K562 (cell line): ENCODE measurements around the gene PBX2. TPM values are rescaled to one million over a fixed set of nuclear protein-coding genes. Genes with fewer than 3 reads are reported as not detected.

ENCODE experiments used
- ATAC-seq: fragments of 200-7000 bp; cut with Tn5 transposase; 3 replicates; pipeline ENCODE4 v1.9.1; 2020; ENCODE audit warnings: moderate library complexity
- Bru-seq: library from RNA; stranded (reverse); fragments of 400-500 nt; gene quantifications from one replicate; lab custom pipeline; 2021; lab: Mats Ljungman, UMichigan
- BruChase-seq, 2 experiments: library from RNA; stranded (reverse); fragments of 400-500 nt; gene quantifications; one replicate each; lab custom pipeline; 2021; lab: Mats Ljungman, UMichigan
- BruUV-seq: library from RNA; stranded (reverse); fragments of 400-500 nt; replicated peaks from 2 replicates; lab custom pipeline; 2021; lab: Mats Ljungman, UMichigan
- CTCF ChIA-PET: fragments of 300-600 bp; formaldehyde crosslinking; extraction: SDS; loops from one replicate; lab custom pipeline; 2021; ENCODE audit warnings: low intra/inter-chr PET ratio; lab: Yijun Ruan, JAX
- POLR2A ChIA-PET: fragments of 300-600, 350-650 bp; sonication (Branson Sonifier 250); formaldehyde crosslinking; extraction: SDS; loops from one replicate; lab custom pipeline; 2021; ENCODE audit warnings: antibody characterized with exemption, inconsistent platforms; lab: Yijun Ruan, JAX
- DNase-seq, 4 experiments: peaks; one replicate each; pipeline versions ENCODE4 v3.0.0 to v3.0.0-alpha.2; 2011 to 2018; ENCODE audit warnings: low spot score in 3 of 4, mixed read lengths in 3 of 4; ENCODE audit errors: extremely low read depth in 1 of 4
- FAIRE-seq: peaks from 2 replicates; lab custom pipeline; 2011; peaks lifted over from hg19 to GRCh38; lab: Jason Lieb, UNC
- H2AFZ ChIP-seq: 2 replicates; pipeline ENCODE4 v1.6.0; 2011; ENCODE audit warnings: low read depth, low read length, control low read depth, inconsistent platforms
- H3K27ac ChIP-seq: fragments of 200-600 bp; 3 replicates; pipeline ENCODE4 v1.8.0; 2011; ENCODE audit warnings: low read depth, mild to moderate bottlenecking, control low read depth, inconsistent platforms, low read length, moderate library complexity, mixed read lengths; ENCODE audit errors: extremely low read depth
- H3K27me3 ChIP-seq, 2 experiments: fragments of 300-600 bp in 1 of 2; 2 replicates in 1 of 2; 3 replicates in 1 of 2; pipeline versions ENCODE4 v1.6.0 to v1.8.0; 2011; ENCODE audit warnings: inconsistent platforms in 2 of 2, low read length in 2 of 2, mild to moderate bottlenecking in 1 of 2, mixed read lengths in 1 of 2, moderate library complexity in 1 of 2; ENCODE audit not compliant: control insufficient read depth in 2 of 2, insufficient read depth in 2 of 2
- H3K36me3 ChIP-seq: fragments of 300-600 bp; 3 replicates; pipeline ENCODE4 v1.8.0; 2011; ENCODE audit warnings: mild to moderate bottlenecking, low read length, inconsistent platforms; ENCODE audit not compliant: control insufficient read depth, insufficient read depth
- H3K4me1 ChIP-seq, 2 experiments: fragments of 200-600 bp in 1 of 2; replicated peaks in 1 of 2; 2 replicates in 1 of 2; 3 replicates in 1 of 2; pipeline versions ENCODE4 v1.5.1 to v1.8.0; 2011; ENCODE audit warnings: inconsistent platforms in 2 of 2, low read length in 2 of 2, mild to moderate bottlenecking in 1 of 2, mixed read lengths in 1 of 2, moderate library complexity in 1 of 2; ENCODE audit not compliant: control insufficient read depth in 2 of 2, insufficient read depth in 2 of 2
- H3K4me2 ChIP-seq: 2 replicates; pipeline ENCODE4 v1.6.1; 2011; ENCODE audit warnings: low read length, control low read depth, inconsistent platforms, mixed read lengths; ENCODE audit not compliant: insufficient read depth
- H3K4me3 ChIP-seq: fragments of 200-600 bp; sonication (generic), shearing (Covaris generic); 2 replicates; pipeline ENCODE4 v1.5.1; 2016; ENCODE audit warnings: control low read depth, inconsistent platforms
- H3K79me2 ChIP-seq: fragments of 200-600 bp; 3 replicates; pipeline ENCODE4 v1.8.0; 2011; ENCODE audit warnings: low read length, inconsistent platforms; ENCODE audit not compliant: control insufficient read depth, insufficient read depth
- H3K9ac ChIP-seq, 2 experiments: 2 replicates each; pipeline versions ENCODE4 v1.6.0 to v1.6.1; 2011; ENCODE audit warnings: low read depth in 2 of 2, low read length in 2 of 2, control low read depth in 1 of 2, inconsistent platforms in 1 of 2, mild to moderate bottlenecking in 1 of 2, mixed read lengths in 1 of 2; ENCODE audit not compliant: insufficient read depth in 1 of 2
- H3K9me1 ChIP-seq: one replicate; pipeline ENCODE4 v1.6.0; 2011; ENCODE audit warnings: inconsistent platforms, mild to moderate bottlenecking, low read length, moderate library complexity; ENCODE audit not compliant: control insufficient read depth, insufficient read depth
- H3K9me3 ChIP-seq: replicated peaks from 2 replicates; pipeline ENCODE4 v1.5.1; 2011; ENCODE audit warnings: low read depth, low read length, inconsistent platforms; ENCODE audit not compliant: control insufficient read depth, insufficient read depth
- H4K20me1 ChIP-seq: replicated peaks from 2 replicates; pipeline ENCODE4 v1.6.1; 2011; ENCODE audit warnings: low read length, inconsistent platforms, mixed read lengths; ENCODE audit not compliant: control insufficient read depth, insufficient read depth
- MED1 ChIP-seq: sonication (generic); formaldehyde crosslinking; IDR thresholded peaks from 2 replicates; pipeline ENCODE4 v1.8.1; 2023; ENCODE audit warnings: missing genetic modification reagents, borderline replicate concordance
- NUFIP1 ChIP-seq: fragments of 450-650 bp; IDR thresholded peaks from 2 replicates; pipeline ENCODE4 v1.6.1; 2018; ENCODE audit not compliant: partially characterized antibody
- ZBTB40 ChIP-seq, 2 experiments: fragments of 450-650 bp in 1 of 2; sonication (generic) in 1 of 2; formaldehyde crosslinking in 1 of 2; IDR thresholded peaks; 2 replicates each; pipeline versions ENCODE4 v1.7.1 to v1.9.0; 2016 to 2022; ENCODE audit warnings: inconsistent platforms in 1 of 2, mild to moderate bottlenecking in 1 of 2, missing genetic modification reagents in 1 of 2
- ZNF224 ChIP-seq: sonication (generic); formaldehyde crosslinking; IDR thresholded peaks from 2 replicates; pipeline ENCODE4 v1.8.0; 2022; ENCODE audit warnings: mild to moderate bottlenecking, missing genetic modification reagents
- ZNF41 ChIP-seq: fragments of 250-450 bp; sonication (Bioruptor Pico); conservative IDR thresholded peaks from 2 replicates; pipeline ENCODE4 v1.4.0; 2020; ENCODE audit warnings: mild to moderate bottlenecking
- ZNF436 ChIP-seq: fragments of 250-450, 450-650 bp; sonication (Bioruptor Pico); formaldehyde crosslinking; IDR thresholded peaks from 2 replicates; pipeline ENCODE4 v1.7.0; 2020; ENCODE audit warnings: mild to moderate bottlenecking
- WGBS: fragments of 100-300 bp; shearing (Covaris generic); methylation state at CpG from one replicate; pipeline ENCODE4 v1.1.6; 2016; ENCODE audit warnings: low coverage, mixed read lengths; ENCODE audit not compliant: insufficient coverage; ENCODE audit errors: missing lambda C conversion rate; 5-methylcytosine and 5-hydroxymethylcytosine counted together
- in situ Hi-C: fragments of 300-500 bp; cut with MboI; formaldehyde crosslinking; loops from 4 replicates; pipeline ENCODE4 v1.15.0; 2018; ENCODE audit warnings: inconsistent platforms, mixed read lengths
- intact Hi-C: fragments of 100-400 bp; cut with micrococcal nuclease; formaldehyde crosslinking; loops from 2 replicates; pipeline ENCODE4 v1.14.2; 2022
- long read RNA-seq, 3 experiments: library from polyadenylated mRNA in 2 of 3; library from RNA in 1 of 3; unstranded in 2 of 3; stranded (forward) in 1 of 3; transcript quantifications; one replicate each; pipeline ENCODE4 v2.0.0, GENCODE V29; 2019 to 2022
- polyA minus RNA-seq, 3 experiments: library from RNA; depleted of rRNA, polyadenylated mRNA; stranded (reverse); fragments of >200 nt; gene quantifications; 2 replicates each; pipeline ENCODE4 v1.2.3, GENCODE V29; 2011
- polyA plus RNA-seq, 8 experiments: library from polyadenylated mRNA; depleted of rRNA in 4 of 8; stranded (reverse) in 5 of 8; unstranded in 3 of 8; fragments of >200 nt; fragmentation: Nextera tagmentation in 2 of 8; fragmentation: Illumina TruSeq in 1 of 8; extraction: Ambion mirVana in 2 of 8; extraction: Trizol in 1 of 8; gene quantifications; 2 replicates each; pipeline versions ENCODE4 v1.2.1 to v1.2.3, GENCODE V29; 2011 to 2014; ENCODE audit warnings: inconsistent platforms in 1 of 8, missing spikeins in 1 of 8
- total RNA-seq, 7 experiments: library from RNA; depleted of rRNA in 6 of 7; stranded (reverse); fragments of >200 nt in 6 of 7; fragmentation: Illumina TruSeq in 2 of 7; extraction: Trizol in 2 of 7; gene quantifications; 2 replicates each; pipeline versions ENCODE4 v1.2.1 to v1.2.3, GENCODE V29; 2011 to 2021; ENCODE audit warnings: low replicate concordance in 1 of 7

The PBX2 gene
- total RNA-seq (2011; cell fraction: chromatin; rRNA removed; ENCODE audit: low replicate concordance), result 227 and 442 TPM in 2 replicates
- total RNA-seq (2011; cell fraction: nucleolus; rRNA removed), result 178 and 203 TPM in 2 replicates
- 185 and 217 TPM in 2 replicates for total RNA-seq (2011; cell fraction: nucleoplasm; rRNA removed)
- total RNA-seq (2014; rRNA removed) (55.6 and 63.8 TPM in 2 replicates), total RNA-seq (2014; rRNA removed; fragmentation: Illumina TruSeq; extraction: Trizol) (44.0 and 45.1 TPM in 2 replicates), total RNA-seq (2015; rRNA removed; fragmentation: Illumina TruSeq; extraction: Trizol) (60.0 and 62.5 TPM in 2 replicates), total RNA-seq (2021) (106 and 126 TPM in 2 replicates), polyA plus RNA-seq (2011; rRNA removed) (123 and 127 TPM in 2 replicates), polyA plus RNA-seq (2014; fragmentation: Illumina TruSeq; extraction: Trizol) (108 and 119 TPM in 2 replicates), polyA plus RNA-seq (2014; fragmentation: Nextera tagmentation; extraction: Ambion mirVana) (1 to 10 TPM; 1.9 to 2.8 TPM), polyA plus RNA-seq (2014; rRNA removed) (117 and 134 TPM in 2 replicates), polyA minus RNA-seq (2011; rRNA and poly(A)+ RNA removed) (55.9 and 77.0 TPM in 2 replicates), Bru-seq, nascent RNA (percentile 88 among the genes with signal in this experiment), BruChase-seq, experiment 1, labeled RNA remaining after a 2-hour chase (percentile 91 among the genes with signal in this experiment), BruChase-seq, experiment 2, labeled RNA remaining after a 6-hour chase (percentile 96 among the genes with signal in this experiment)
- polyA plus RNA-seq (2011; cell fraction: cytosol; rRNA removed), result 105 and 142 TPM in 2 replicates
- polyA plus RNA-seq (2011; cell fraction: nucleus; rRNA removed), result 340 and 411 TPM in 2 replicates
- 110 and 127 TPM in 2 replicates for polyA plus RNA-seq (2012)
- 46.1 and 60.9 TPM in 2 replicates for polyA minus RNA-seq (2011; cell fraction: cytosol; rRNA and poly(A)+ RNA removed)
- polyA minus RNA-seq (2011; cell fraction: nucleus; rRNA and poly(A)+ RNA removed), result 68.7 and 70.2 TPM in 2 replicates
- long read RNA-seq, experiment 1, transcript PBX2-201 (9 exons, 3,205 nt), result major isoform, 21 of 38 reads
- long read RNA-seq, experiment 1, partial matches to known transcripts, result 6 of 38 reads
- long read RNA-seq, experiment 1, other reads (novel, unspliced or antisense), result 10 of 38 reads
- long read RNA-seq, experiment 2, transcript PBX2-201 (9 exons, 3,205 nt), result major isoform, 54 of 76 reads
- long read RNA-seq, experiment 2, partial matches to known transcripts, result 10 of 76 reads
- long read RNA-seq, experiment 2, other reads (novel, unspliced or antisense), result 10 of 76 reads
- long read RNA-seq, experiment 3, partial matches to known transcripts, result 2 of 4 reads
- long read RNA-seq, experiment 3, other reads (novel, unspliced or antisense), result 2 of 4 reads

- peaks cover 33% of the 10 kb centered on the region; the same call in 2 of the 3 replicates for H3K36me3 ChIP-seq
- POLR2A ChIA-PET, result interaction anchor here (0.6 to 2.5 kb wide), 10 partner anchors 8 to 782 kb away, joined by 3 to 10 read pairs (median 4); partner anchors contain the start of gene FKBPL
- in situ Hi-C loops (no loop called here), intact Hi-C loops (loop anchor here (10.0 kb wide), 1 partner anchor 285 kb away; the partner anchor contains the start of gene ZBTB12)
- ATAC-seq, result peak; percentile 72
- DNase-seq, result peak; percentile 85 to 98 (median 90)
- peaks cover 72 to 77% of the 10 kb centered on the region in 2 experiments for H3K4me1 ChIP-seq
- WGBS, result 2% methylated on average over 11 of the region's 23 CpGs
- no peaks in the 10 kb centered on the region for H3K9me3 ChIP-seq
- no peaks in the 10 kb centered on the region for H3K9me1 ChIP-seq
- H3K9ac ChIP-seq, result peak within 1 kb of the TSS; percentile 89 to 95
- CTCF ChIA-PET, result no interaction called here
- peak within 1 kb of the TSS; percentile 96 for H3K4me2 ChIP-seq
- peak within 1 kb of the TSS; percentile 93 for H3K27ac ChIP-seq
- no peaks in the 10 kb centered on the region for H4K20me1 ChIP-seq
- peak; percentile 87 for FAIRE-seq
- BruUV-seq, result TSS peak; percentile 92
- no peaks in the 10 kb centered on the region for H3K27me3 ChIP-seq
- peak within 1 kb of the TSS; percentile 79 for H3K4me3 ChIP-seq
- peaks cover 63% of the 10 kb centered on the region for H3K79me2 ChIP-seq
- peak within 1 kb of the TSS; percentile 63 for H2AFZ ChIP-seq
- TF ChIP-seq MED1, result no peak
- TF ChIP-seq ZNF436, result no peak
- no peak for TF ChIP-seq NUFIP1
- TF ChIP-seq ZBTB40 (IDR thresholded peaks at IDR 0.05), result peak; percentile 61
- TF ChIP-seq ZBTB40 (CRISPR knock-in tag; IDR thresholded peaks at IDR 0.05), result no peak
- TF ChIP-seq ZNF41, result no peak
- no peak for TF ChIP-seq ZNF224
Measured at GRCh38 chr6:32190054-32190851, at the start of gene PBX2. Gene PBX2, minus strand, starts transcription at chr6:32190202. Its CDS starts 287 bp downstream, at chr6:32189915.
